ENCODE results near the gene CEP104. TPM values are rescaled to one million over a fixed set of nuclear protein-coding genes. Genes with fewer than 3 reads are reported as not detected.

Gene CEP104
- total and polyA plus RNA-seq, 2 donors (not counting 1 experiment from before 2014, with no cell fraction given), result 25.4 to 28.9 TPM

- H3K79me2 ChIP-seq (ENCODE audit: control insufficient read depth, insufficient read depth, low read length), result no peaks in the 10 kb centered on the region
- H3K27ac ChIP-seq (ENCODE audit: insufficient read depth, low read length), result no peak overlapping the region
- H3K27me3 ChIP-seq (ENCODE audit: control insufficient read depth, insufficient read depth, low read length), result no peaks in the 10 kb centered on the region
- no peaks in the 10 kb centered on the region for H4K20me1 ChIP-seq (ENCODE audit: control insufficient read depth, extremely low read depth, insufficient read depth, low read length)
- H3K4me1 ChIP-seq (ENCODE audit: control insufficient read depth, extremely low read depth, insufficient read depth, low read length), result no peaks in the 10 kb centered on the region
- no peak for TF ChIP-seq CTCF (conservative IDR thresholded peaks at IDR 0.05 in 1 of 2, IDR thresholded peaks at IDR 0.05 in 1 of 2; ENCODE audit: low read depth in 1 of 2, low read length in 2 of 2)
- H3K4me2 ChIP-seq (ENCODE audit: extremely low read depth, insufficient read depth, low read length), result no peak overlapping the region
- DNase-seq (ENCODE audit: low read depth in 2 of 2), result no peak
- no peak overlapping the region for H3K4me3 ChIP-seq (replicated peaks in 1 of 4; ENCODE audit: control extremely low read depth in 1 of 4, insufficient read depth in 1 of 4, low read depth in 3 of 4, low read length in 4 of 4)
- no peaks in the 10 kb centered on the region for H3K36me3 ChIP-seq (ENCODE audit: control insufficient read depth, insufficient read depth, low read length)
- no peak overlapping the region for H2AFZ ChIP-seq (ENCODE audit: low read length)
- H3K9me3 ChIP-seq (ENCODE audit: control insufficient read depth, insufficient read depth, low read depth, low read length), result no peaks in the 10 kb centered on the region
- H3K9ac ChIP-seq (ENCODE audit: insufficient read depth, low read length), result no peak overlapping the region
Measured at GRCh38 chr1:3905266-3905952, 48.4 kb upstream of the CEP104 start.

DNA sequence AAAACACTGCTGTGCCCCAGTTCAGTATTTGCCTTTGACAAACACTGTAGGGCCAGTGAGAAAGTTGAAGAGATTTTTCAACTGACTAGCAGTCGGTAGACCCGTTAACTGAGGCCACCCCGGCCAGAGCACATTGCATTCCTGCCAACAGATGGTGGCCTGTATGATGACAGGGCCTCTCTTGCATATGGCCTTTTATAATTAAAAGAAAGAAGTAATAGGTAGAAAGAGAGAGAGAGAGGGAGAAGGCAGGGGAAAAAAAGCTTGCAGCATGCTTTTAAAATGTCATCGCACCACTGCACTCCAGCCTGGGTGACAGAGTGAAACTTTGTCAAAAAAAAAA, 47.8 kb upstream of the CEP104 start:
- Histone ChIP-seq H2AFZ (ENCODE audit: low read length) (no peak overlapping the region), H3K4me3 (replicated peaks in 1 of 4; ENCODE audit: control extremely low read depth in 1 of 4, insufficient read depth in 1 of 4, low read depth in 3 of 4, low read length in 4 of 4) (no peak overlapping the region), H3K4me2 (ENCODE audit: extremely low read depth, insufficient read depth, low read length) (no peak overlapping the region), H3K27ac (ENCODE audit: insufficient read depth, low read length) (no peak overlapping the region), H3K27me3 (ENCODE audit: control insufficient read depth, insufficient read depth, low read length) (no peaks in the 10 kb centered on the region), H3K9me3 (ENCODE audit: control insufficient read depth, insufficient read depth, low read depth, low read length) (no peaks in the 10 kb centered on the region), H4K20me1 (ENCODE audit: control insufficient read depth, extremely low read depth, insufficient read depth, low read length) (no peaks in the 10 kb centered on the region), H3K79me2 (ENCODE audit: control insufficient read depth, insufficient read depth, low read length) (peaks cover 2% of the 10 kb centered on the region), H3K36me3 (ENCODE audit: control insufficient read depth, insufficient read depth, low read length) (no peaks in the 10 kb centered on the region), H3K9ac (ENCODE audit: insufficient read depth, low read length) (no peak overlapping the region), H3K4me1 (ENCODE audit: control insufficient read depth, extremely low read depth, insufficient read depth, low read length) (no peaks in the 10 kb centered on the region)
- no peak for DNase-seq (ENCODE audit: low read depth in 2 of 2)
- TF ChIP-seq CTCF (conservative IDR thresholded peaks at IDR 0.05 in 1 of 2, IDR thresholded peaks at IDR 0.05 in 1 of 2; ENCODE audit: low read depth in 1 of 2, low read length in 2 of 2) (no peak), EZH2 (IDR thresholded peaks at IDR 0.05; ENCODE audit: low read length, missing control alignments) (no peak)

DNA sequence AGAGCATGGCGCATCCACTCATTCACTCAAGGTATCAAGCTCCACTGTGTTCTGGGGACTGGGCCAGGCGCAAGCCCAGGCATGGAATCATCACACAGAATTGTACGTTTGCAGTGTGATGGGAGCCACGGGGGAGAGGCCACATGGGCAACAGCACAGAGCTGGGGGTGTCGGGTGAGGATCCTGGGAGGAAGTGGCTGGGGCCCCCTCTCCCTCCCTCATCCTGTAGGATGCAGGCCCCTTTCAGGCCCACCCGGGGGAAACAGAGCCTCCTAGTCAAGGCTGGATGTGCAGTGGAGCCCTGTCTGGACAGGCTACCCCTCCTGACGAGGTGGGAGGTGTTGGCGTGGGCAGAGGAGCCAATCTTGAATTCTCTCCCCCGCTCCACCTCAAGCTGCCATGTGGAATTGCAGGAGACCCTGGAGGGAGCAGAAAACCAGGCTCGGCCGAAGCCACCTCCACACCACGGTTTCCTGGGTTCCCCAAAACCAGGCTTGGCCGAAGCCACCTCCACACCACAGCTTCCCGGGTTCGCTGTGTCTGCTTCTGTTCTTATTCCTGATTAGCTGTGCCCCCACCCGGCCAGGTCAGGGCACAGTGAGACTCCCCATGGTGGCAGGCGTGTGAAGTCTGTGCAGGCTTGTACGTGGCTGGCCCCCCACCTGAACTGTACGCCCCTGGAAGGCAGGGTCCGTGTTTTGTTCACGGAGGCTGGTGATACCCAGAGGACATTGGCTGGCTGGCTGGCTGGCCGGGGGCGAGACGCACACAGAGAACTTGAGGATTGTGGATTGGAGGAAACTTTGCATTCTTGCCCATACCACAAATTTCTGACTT, 47.2 kb upstream of the CEP104 start:
- H2AFZ ChIP-seq (ENCODE audit: low read length), result no peak overlapping the region
- H3K9ac ChIP-seq (ENCODE audit: insufficient read depth, low read length), result no peak overlapping the region
- TF ChIP-seq EZH2 (IDR thresholded peaks at IDR 0.05; ENCODE audit: low read length, missing control alignments) (no peak), CTCF (conservative IDR thresholded peaks at IDR 0.05 in 1 of 2, IDR thresholded peaks at IDR 0.05 in 1 of 2; ENCODE audit: low read depth in 1 of 2, low read length in 2 of 2) (no peak)
- H3K27me3 ChIP-seq (ENCODE audit: control insufficient read depth, insufficient read depth, low read length), result no peaks in the 10 kb centered on the region
- no peaks in the 10 kb centered on the region for H4K20me1 ChIP-seq (ENCODE audit: control insufficient read depth, extremely low read depth, insufficient read depth, low read length)
- DNase-seq (ENCODE audit: low read depth in 2 of 2), result no peak
- no peak overlapping the region for H3K27ac ChIP-seq (ENCODE audit: insufficient read depth, low read length)
- H3K4me1 ChIP-seq (ENCODE audit: control insufficient read depth, extremely low read depth, insufficient read depth, low read length), result no peaks in the 10 kb centered on the region
- no peak overlapping the region for H3K4me3 ChIP-seq (replicated peaks in 1 of 4; ENCODE audit: control extremely low read depth in 1 of 4, insufficient read depth in 1 of 4, low read depth in 3 of 4, low read length in 4 of 4)
- no peaks in the 10 kb centered on the region for H3K9me3 ChIP-seq (ENCODE audit: control insufficient read depth, insufficient read depth, low read depth, low read length)
- H3K4me2 ChIP-seq (ENCODE audit: extremely low read depth, insufficient read depth, low read length), result no peak overlapping the region
- H3K36me3 ChIP-seq (ENCODE audit: control insufficient read depth, insufficient read depth, low read length), result no peaks in the 10 kb centered on the region
- H3K79me2 ChIP-seq (ENCODE audit: control insufficient read depth, insufficient read depth, low read length), result peaks cover 8% of the 10 kb centered on the region

All from fibroblast of lung (primary cell).